Kidney epithelial cell (primary cell): ENCODE data around the gene CRYAB. TPM values are rescaled to one million over a fixed set of nuclear protein-coding genes. Genes with fewer than 3 reads are reported as not detected.
"Not testable (repeated sequence)": the region's sequence is repeated elsewhere in the genome, so short reads cannot be mapped to it uniquely, and the experiment has no call there.

ENCODE experiments used
- DNase-seq: peaks from one replicate; pipeline ENCODE4 v3.0.0-alpha.2; 2010; ENCODE audit warnings: low read depth
- H3K27me3 ChIP-seq: 2 replicates; pipeline ENCODE4 v1.6.0; 2011; ENCODE audit warnings: low read length; ENCODE audit not compliant: control insufficient read depth, insufficient read depth
- H3K36me3 ChIP-seq: 2 replicates; pipeline ENCODE4 v1.5.1; 2011; ENCODE audit warnings: low read length; ENCODE audit not compliant: control insufficient read depth, insufficient read depth
- H3K4me3 ChIP-seq: 2 replicates; pipeline ENCODE4 v1.5.1; 2011; ENCODE audit warnings: low read depth, mild to moderate bottlenecking, control low read depth, low read length
- CTCF ChIP-seq: IDR thresholded peaks from 2 replicates; pipeline ENCODE4 v1.5.1; 2011; ENCODE audit warnings: mild to moderate bottlenecking, moderate library complexity, low read length, control low read depth, inconsistent platforms; ENCODE audit not compliant: insufficient read depth, poor library complexity, severe bottlenecking
- total RNA-seq: library from RNA; depleted of rRNA; stranded (reverse); fragments of >200 nt; gene quantifications from 2 replicates; pipeline ENCODE4 v1.2.3, GENCODE V29; 2015

CRYAB gene
- total RNA-seq, 1 donor from 2014 or later = 23.9 TPM

GRCh38 chr11:111937461-111937769 lies 25.8 kb upstream of the CRYAB start:
- H3K4me3 ChIP-seq = peak overlapping the region; percentile 69
- no peaks in the 10 kb centered on the region for H3K27me3 ChIP-seq
- DNase-seq = no peak
- TF ChIP-seq CTCF = no peak
- no peaks in the 10 kb centered on the region for H3K36me3 ChIP-seq

- Histone ChIP-seq H3K27me3 (no peaks in the 10 kb centered on the region), H3K4me3 (peak overlapping the region; percentile 69), H3K36me3 (no peaks in the 10 kb centered on the region)
- no peak for TF ChIP-seq CTCF
- no peak for DNase-seq
These were observed 24.5 kb upstream of the CRYAB start for GRCh38 chr11:111936040-111936540.

- Histone ChIP-seq H3K4me3 (no peak overlapping the region), H3K36me3 (no peaks in the 10 kb centered on the region), H3K27me3 (no peaks in the 10 kb centered on the region)
- no peak for TF ChIP-seq CTCF
- DNase-seq = no peak
These were observed 23.9 kb upstream of the CRYAB start for GRCh38 chr11:111935317-111936039.

GRCh38 chr11:111934306-111934705 lies 22.7 kb upstream of the CRYAB start:
- TF ChIP-seq CTCF = no peak
- Histone ChIP-seq H3K27me3 (no peaks in the 10 kb centered on the region), H3K36me3 (no peaks in the 10 kb centered on the region), H3K4me3 (no peak overlapping the region)
- DNase-seq = no peak

- H3K36me3 ChIP-seq = no peaks in the 10 kb centered on the region
- H3K27me3 ChIP-seq = no peaks in the 10 kb centered on the region
- H3K4me3 ChIP-seq = no peak overlapping the region
- TF ChIP-seq CTCF = no peak
- DNase-seq = no peak
These were observed 22.3 kb upstream of the CRYAB start for GRCh38 chr11:111933872-111934271.

GRCh38 chr11:111933176-111933575 lies 21.6 kb upstream of the CRYAB start:
- not testable (repeated sequence) for DNase-seq, H3K36me3 ChIP-seq, H3K27me3 ChIP-seq, H3K4me3 ChIP-seq
